Measurements from ENCODE around the gene HUNK. TPM values are rescaled to one million over a fixed set of nuclear protein-coding genes. Genes with fewer than 3 reads are reported as not detected.

HUNK gene
- total RNA-seq, 1 donor from 2014 or later: 0.77 TPM

DNA sequence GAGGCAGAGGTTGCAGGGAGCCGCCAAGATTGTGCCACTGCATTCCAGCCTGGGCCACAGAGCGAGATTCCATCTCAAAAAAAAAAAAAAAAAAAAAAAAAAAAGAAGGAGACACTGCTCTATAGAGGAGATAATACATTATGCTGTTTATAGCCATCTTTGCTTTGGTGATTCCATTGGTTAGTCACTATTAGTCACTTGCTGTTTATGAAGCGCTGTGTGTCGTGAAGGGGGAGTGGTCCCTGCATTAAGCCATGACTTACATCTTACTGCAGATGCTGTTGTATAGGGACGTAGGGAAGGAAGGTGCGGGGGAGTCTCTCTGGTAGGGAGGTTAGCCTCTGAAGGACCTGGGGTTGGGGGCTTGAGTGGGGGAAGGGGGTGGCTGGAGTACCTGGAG, 48.3 kb downstream of the HUNK start:
- Mint-ChIP-seq H3K27me3 (ENCODE audit: low read depth, unreplicated experiment) (peaks cover 3% of the 10 kb centered on the region), H3K36me3 (ENCODE audit: low read depth, unreplicated experiment) (no peaks in the 10 kb centered on the region), H3K27ac (ENCODE audit: unreplicated experiment) (no peak overlapping the region), H3K4me1 (ENCODE audit: low read depth, unreplicated experiment) (no peaks in the 10 kb centered on the region), H3K4me3 (ENCODE audit: unreplicated experiment) (no peak overlapping the region), H3K9me3 (ENCODE audit: unreplicated experiment) (peaks cover 6% of the 10 kb centered on the region)
- Histone ChIP-seq H3K27me3 (ENCODE audit: insufficient read depth, low read length) (no peaks in the 10 kb centered on the region), H4K20me1 (ENCODE audit: insufficient read depth, low read length) (no peaks in the 10 kb centered on the region), H3K9ac (ENCODE audit: low read length) (no peak overlapping the region), H2AFZ (ENCODE audit: low read depth, low read length) (no peak overlapping the region), H3K9me3 (ENCODE audit: insufficient read depth, low read depth, low read length) (no peaks in the 10 kb centered on the region), H3K79me2 (ENCODE audit: insufficient read depth, low read length) (no peaks in the 10 kb centered on the region), H3K4me1 (ENCODE audit: insufficient read depth, low read length) (no peaks in the 10 kb centered on the region), H3K4me3 (ENCODE audit: insufficient read depth, low read depth, low read length) (no peak overlapping the region), H3K27ac (ENCODE audit: low read depth, low read length) (no peak overlapping the region), H3K36me3 (ENCODE audit: insufficient read depth, low read length) (no peaks in the 10 kb centered on the region), H3K4me2 (ENCODE audit: low read length) (no peak overlapping the region)
- FAIRE-seq (no peak), DNase-seq (ENCODE audit: low read depth) (no peak)
- TF ChIP-seq EZH2 (IDR thresholded peaks at IDR 0.05; ENCODE audit: insufficient read depth, low read length): no peak
- TF ChIP-seq, protein P1, sequence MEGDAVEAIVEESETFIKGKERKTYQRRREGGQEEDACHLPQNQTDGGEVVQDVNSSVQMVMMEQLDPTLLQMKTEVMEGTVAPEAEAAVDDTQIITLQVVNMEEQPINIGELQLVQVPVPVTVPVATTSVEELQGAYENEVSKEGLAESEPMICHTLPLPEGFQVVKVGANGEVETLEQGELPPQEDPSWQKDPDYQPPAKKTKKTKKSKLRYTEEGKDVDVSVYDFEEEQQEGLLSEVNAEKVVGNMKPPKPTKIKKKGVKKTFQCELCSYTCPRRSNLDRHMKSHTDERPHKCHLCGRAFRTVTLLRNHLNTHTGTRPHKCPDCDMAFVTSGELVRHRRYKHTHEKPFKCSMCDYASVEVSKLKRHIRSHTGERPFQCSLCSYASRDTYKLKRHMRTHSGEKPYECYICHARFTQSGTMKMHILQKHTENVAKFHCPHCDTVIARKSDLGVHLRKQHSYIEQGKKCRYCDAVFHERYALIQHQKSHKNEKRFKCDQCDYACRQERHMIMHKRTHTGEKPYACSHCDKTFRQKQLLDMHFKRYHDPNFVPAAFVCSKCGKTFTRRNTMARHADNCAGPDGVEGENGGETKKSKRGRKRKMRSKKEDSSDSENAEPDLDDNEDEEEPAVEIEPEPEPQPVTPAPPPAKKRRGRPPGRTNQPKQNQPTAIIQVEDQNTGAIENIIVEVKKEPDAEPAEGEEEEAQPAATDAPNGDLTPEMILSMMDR (IDR thresholded peaks at IDR 0.05; ENCODE audit: insufficient read depth, low read depth, low read length): no peak

- no peak overlapping the region for H3K9ac ChIP-seq (ENCODE audit: low read length)
- H3K4me2 ChIP-seq (ENCODE audit: low read length): no peak overlapping the region
- no peaks in the 10 kb centered on the region for H3K4me1 Mint-ChIP-seq (ENCODE audit: low read depth, unreplicated experiment)
- no peaks in the 10 kb centered on the region for H4K20me1 ChIP-seq (ENCODE audit: insufficient read depth, low read length)
- no peaks in the 10 kb centered on the region for H3K36me3 ChIP-seq (ENCODE audit: insufficient read depth, low read length)
- FAIRE-seq: no peak
- no peak overlapping the region for H3K27ac Mint-ChIP-seq (ENCODE audit: unreplicated experiment)
- no peak for DNase-seq (ENCODE audit: low read depth)
- H2AFZ ChIP-seq (ENCODE audit: low read depth, low read length): no peak overlapping the region
- H3K4me3 ChIP-seq (ENCODE audit: insufficient read depth, low read depth, low read length): no peak overlapping the region
- H3K9me3 ChIP-seq (ENCODE audit: insufficient read depth, low read depth, low read length): no peaks in the 10 kb centered on the region
- no peaks in the 10 kb centered on the region for H3K36me3 Mint-ChIP-seq (ENCODE audit: low read depth, unreplicated experiment)
- no peak overlapping the region for H3K4me3 Mint-ChIP-seq (ENCODE audit: unreplicated experiment)
- H3K4me1 ChIP-seq (ENCODE audit: insufficient read depth, low read length): no peaks in the 10 kb centered on the region
- H3K27ac ChIP-seq (ENCODE audit: low read depth, low read length): no peak overlapping the region
- peaks cover 3% of the 10 kb centered on the region for H3K27me3 Mint-ChIP-seq (ENCODE audit: low read depth, unreplicated experiment)
- TF ChIP-seq EZH2 (IDR thresholded peaks at IDR 0.05; ENCODE audit: insufficient read depth, low read length): no peak
- TF ChIP-seq, protein P1 (IDR thresholded peaks at IDR 0.05; ENCODE audit: insufficient read depth, low read depth, low read length): no peak
- H3K27me3 ChIP-seq (ENCODE audit: insufficient read depth, low read length): no peaks in the 10 kb centered on the region
- H3K79me2 ChIP-seq (ENCODE audit: insufficient read depth, low read length): no peaks in the 10 kb centered on the region
- H3K9me3 Mint-ChIP-seq (ENCODE audit: unreplicated experiment): peaks cover 6% of the 10 kb centered on the region
Observed at GRCh38 chr21:31922881-31923280, 50.1 kb downstream of the HUNK start.

DNA sequence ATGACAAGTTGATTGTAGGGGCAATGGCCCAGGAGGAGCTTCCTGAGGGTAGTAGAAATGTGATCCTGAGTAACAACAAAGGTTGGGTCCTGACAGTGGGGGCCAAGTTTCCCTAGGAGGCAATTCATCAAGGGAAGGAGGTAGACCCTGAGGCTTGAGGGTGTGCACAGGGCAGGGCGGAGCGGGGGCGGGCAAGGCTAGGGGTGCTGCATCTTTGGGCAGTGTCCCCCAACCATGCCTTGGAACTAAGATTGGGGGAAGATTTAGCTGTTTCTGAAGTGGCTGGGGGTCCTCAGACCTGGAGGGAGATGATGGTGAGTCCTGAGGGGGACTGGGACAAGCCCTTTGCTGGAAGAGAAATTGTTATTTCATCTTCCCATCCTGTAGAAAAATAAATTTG, 50.9 kb downstream of the HUNK start:
- H3K27ac ChIP-seq (ENCODE audit: low read depth, low read length): no peak overlapping the region

More for the DNA sequence above, 50.9 kb downstream of the HUNK start:
- TF ChIP-seq EZH2 (IDR thresholded peaks at IDR 0.05; ENCODE audit: insufficient read depth, low read length): no peak
- TF ChIP-seq, protein P1 (IDR thresholded peaks at IDR 0.05; ENCODE audit: insufficient read depth, low read depth, low read length): no peak
- H3K4me1 Mint-ChIP-seq (ENCODE audit: low read depth, unreplicated experiment): no peaks in the 10 kb centered on the region
- no peaks in the 10 kb centered on the region for H3K4me1 ChIP-seq (ENCODE audit: insufficient read depth, low read length)
- H3K79me2 ChIP-seq (ENCODE audit: insufficient read depth, low read length): no peaks in the 10 kb centered on the region
- no peak overlapping the region for H2AFZ ChIP-seq (ENCODE audit: low read depth, low read length)
- H3K4me3 Mint-ChIP-seq (ENCODE audit: unreplicated experiment): no peak overlapping the region
- FAIRE-seq: no peak
- no peak overlapping the region for H3K9ac ChIP-seq (ENCODE audit: low read length)
- H3K27ac Mint-ChIP-seq (ENCODE audit: unreplicated experiment): no peak overlapping the region
- no peaks in the 10 kb centered on the region for H3K9me3 ChIP-seq (ENCODE audit: insufficient read depth, low read depth, low read length)
- H3K36me3 ChIP-seq (ENCODE audit: insufficient read depth, low read length): no peaks in the 10 kb centered on the region
- no peak overlapping the region for H3K4me2 ChIP-seq (ENCODE audit: low read length)
- peaks cover 6% of the 10 kb centered on the region for H3K9me3 Mint-ChIP-seq (ENCODE audit: unreplicated experiment)
- H3K36me3 Mint-ChIP-seq (ENCODE audit: low read depth, unreplicated experiment): no peaks in the 10 kb centered on the region
- H4K20me1 ChIP-seq (ENCODE audit: insufficient read depth, low read length): no peaks in the 10 kb centered on the region
- DNase-seq (ENCODE audit: low read depth): no peak
- no peak overlapping the region for H3K4me3 ChIP-seq (ENCODE audit: insufficient read depth, low read depth, low read length)
- no peaks in the 10 kb centered on the region for H3K27me3 ChIP-seq (ENCODE audit: insufficient read depth, low read length)
- H3K27me3 Mint-ChIP-seq (ENCODE audit: low read depth, unreplicated experiment): peaks cover 4% of the 10 kb centered on the region

Data from astrocyte (in vitro differentiated cells and primary cell).